ENCODE data around the gene CTBP2.
"Not testable (repeated sequence)": the region's sequence is repeated elsewhere in the genome, so short reads cannot be mapped to it uniquely, and the experiment has no call there.

DNA sequence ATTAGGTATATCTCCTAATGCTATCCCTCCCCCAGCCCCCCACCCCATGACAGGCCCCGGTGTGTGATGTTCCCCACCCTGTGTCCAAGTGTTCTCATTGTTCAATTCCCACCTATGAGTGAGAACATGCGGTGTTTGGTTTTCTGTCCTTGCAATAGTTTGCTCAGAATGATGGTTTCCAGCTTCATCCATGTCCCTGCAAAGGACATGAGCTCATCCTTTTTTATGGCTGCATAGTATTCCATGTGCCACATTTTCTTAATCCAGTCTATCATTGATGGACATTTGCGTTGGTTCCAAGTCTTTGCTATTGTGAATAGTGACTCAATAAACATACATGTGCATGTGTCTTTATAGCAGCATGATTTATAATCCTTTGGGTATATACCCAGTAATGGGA, 18.7 kb upstream of the CTBP2 start:
- not testable (repeated sequence) for TF ChIP-seq CTCF (IDR thresholded peaks at IDR 0.05); POLR2A (IDR thresholded peaks at IDR 0.05; ENCODE audit: low read depth)
